Stimulated activated naive CD8-positive, alpha-beta T cell treated with anti-CD3 and anti-CD28 coated beads, Interleukin-15, amount 100 ng/mL, for 72 hours (primary cell): ENCODE measurements around the gene EBF3.

Experiments used
- ATAC-seq: fragments of 150-1000 bp; cut with Tn5 transposase; 2 replicates; pipeline ENCODE4 v1.10.0; 2021; ENCODE audit warnings: mild to moderate bottlenecking, moderate library complexity
- DNase-seq, 2 donors: peaks; one replicate each; pipeline ENCODE4 v3.0.0; 2021 to 2022
- H3K27ac Mint-ChIP-seq, 2 donors: one replicate each; pipeline ENCODE4 v1.8.0; 2022; ENCODE audit warnings: mild to moderate bottlenecking in 2 of 2, mixed read lengths in 2 of 2, moderate library complexity in 2 of 2
- H3K27me3 Mint-ChIP-seq: one replicate; pipeline ENCODE4 v1.8.0; 2022; ENCODE audit warnings: mixed read lengths
- H3K4me1 Mint-ChIP-seq: one replicate; pipeline ENCODE4 v1.8.0; 2022; ENCODE audit warnings: mild to moderate bottlenecking, mixed read lengths
- H3K4me3 Mint-ChIP-seq, 2 donors: one replicate each; pipeline ENCODE4 v1.8.0; 2022; ENCODE audit warnings: mild to moderate bottlenecking in 2 of 2, mixed read lengths in 2 of 2, moderate library complexity in 1 of 2
- H3K9me3 Mint-ChIP-seq, 2 donors: one replicate each; pipeline ENCODE4 v1.8.0; 2022; ENCODE audit warnings: mixed read lengths in 2 of 2

The EBF3 gene

DNA sequence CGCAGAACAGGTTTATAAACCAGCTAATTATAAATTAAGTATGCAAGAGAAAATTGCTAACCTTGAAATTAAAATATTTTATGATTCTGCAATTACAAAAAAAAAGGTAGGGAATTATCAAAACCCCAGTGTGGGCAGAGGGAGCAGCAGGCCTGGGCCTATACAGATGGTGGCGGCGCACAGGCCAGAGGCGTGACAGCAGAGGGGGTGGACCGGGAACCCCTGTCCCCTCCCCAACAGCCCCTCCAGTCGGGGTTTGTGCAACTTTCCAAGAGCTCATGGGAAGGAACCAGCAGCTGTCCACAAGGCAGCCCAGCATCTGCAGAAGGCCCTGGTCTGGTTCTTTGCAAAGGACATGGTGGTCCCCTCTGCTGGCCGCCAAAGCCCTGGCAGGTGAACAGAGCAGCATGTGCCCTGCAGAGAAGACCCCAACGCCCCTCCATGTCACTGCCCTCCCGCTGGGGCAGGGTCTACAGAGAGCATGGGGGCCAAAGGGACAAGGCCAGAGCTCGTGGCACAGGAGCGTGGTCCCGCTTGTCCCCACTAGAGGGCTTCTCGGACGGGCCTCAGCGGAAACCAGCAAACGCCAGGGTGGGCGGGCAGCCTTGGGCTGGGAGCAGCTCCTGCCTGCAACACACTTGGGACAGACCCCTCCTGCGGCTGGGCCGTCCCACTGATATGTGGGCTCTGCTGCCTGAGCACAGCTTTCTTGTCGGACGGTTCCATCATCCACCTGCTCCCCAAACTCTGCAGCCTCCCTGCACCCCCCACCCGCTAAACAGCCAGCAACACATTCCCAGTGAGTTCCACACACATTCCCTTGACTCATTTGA, 75.1 kb downstream of the EBF3 start:
- H3K9me3 Mint-ChIP-seq = no peaks in the 10 kb centered on the region
- no peak overlapping the region for H3K4me3 Mint-ChIP-seq
- H3K4me1 Mint-ChIP-seq = no peaks in the 10 kb centered on the region
- no peaks in the 10 kb centered on the region for H3K27me3 Mint-ChIP-seq
- peak; percentile 27 to 38 for DNase-seq
- H3K27ac Mint-ChIP-seq = no peak overlapping the region
- ATAC-seq = peak; percentile 42

GRCh38 chr10:129887986-129888783, 75.9 kb downstream of the EBF3 start:
- Mint-ChIP-seq H3K4me3 (no peak overlapping the region), H3K27me3 (no peaks in the 10 kb centered on the region), H3K4me1 (no peaks in the 10 kb centered on the region), H3K9me3 (no peaks in the 10 kb centered on the region), H3K27ac (no peak overlapping the region)
- ATAC-seq (no peak), DNase-seq (no peak)

- Mint-ChIP-seq H3K27me3 (no peaks in the 10 kb centered on the region), H3K9me3 (no peaks in the 10 kb centered on the region), H3K4me1 (no peaks in the 10 kb centered on the region), H3K4me3 (no peak overlapping the region), H3K27ac (no peak overlapping the region)
- no peak for ATAC-seq
- DNase-seq = no peak
These were observed 76.6 kb downstream of the EBF3 start for GRCh38 chr10:129887381-129887905.

GRCh38 chr10:129886263-129886662, 77.8 kb downstream of the EBF3 start:
- Mint-ChIP-seq H3K27ac (no peak overlapping the region), H3K4me1 (no peaks in the 10 kb centered on the region), H3K9me3 (no peaks in the 10 kb centered on the region), H3K27me3 (no peaks in the 10 kb centered on the region), H3K4me3 (no peak overlapping the region)
- no peak for ATAC-seq
- DNase-seq = no peak

DNA sequence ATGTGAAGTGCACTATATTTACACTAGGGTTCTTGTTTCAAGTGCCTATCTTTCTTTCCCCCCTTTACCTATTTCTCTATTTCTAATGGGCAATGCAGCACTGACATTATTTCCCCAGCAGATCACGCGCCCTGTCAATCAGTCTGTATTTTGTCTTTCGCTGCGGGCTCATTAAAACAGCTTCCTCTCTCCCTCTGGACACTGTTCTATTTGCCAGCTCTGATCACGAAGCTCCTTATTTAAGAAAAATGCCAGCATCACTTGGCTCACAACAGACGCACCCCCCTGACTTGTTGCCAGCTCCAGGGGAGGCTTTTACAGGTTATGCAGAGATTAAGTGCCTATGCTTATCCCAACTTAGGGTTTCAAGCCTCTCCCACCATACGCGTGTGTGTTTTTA, 78.5 kb downstream of the EBF3 start:
- no peaks in the 10 kb centered on the region for H3K4me1 Mint-ChIP-seq
- DNase-seq (no peak), ATAC-seq (no peak)
- no peak overlapping the region for H3K27ac Mint-ChIP-seq
- no peak overlapping the region for H3K4me3 Mint-ChIP-seq
- H3K9me3 Mint-ChIP-seq = no peaks in the 10 kb centered on the region
- no peaks in the 10 kb centered on the region for H3K27me3 Mint-ChIP-seq

- no peak for ATAC-seq
- Mint-ChIP-seq H3K27me3 (no peaks in the 10 kb centered on the region), H3K4me3 (no peak overlapping the region), H3K9me3 (no peaks in the 10 kb centered on the region), H3K27ac (no peak overlapping the region), H3K4me1 (no peaks in the 10 kb centered on the region)
- no peak for DNase-seq
These were observed 79.5 kb downstream of the EBF3 start for GRCh38 chr10:129884398-129885078.

- no peak for DNase-seq
These were observed 80.3 kb downstream of the EBF3 start for GRCh38 chr10:129883626-129884397.

DNA sequence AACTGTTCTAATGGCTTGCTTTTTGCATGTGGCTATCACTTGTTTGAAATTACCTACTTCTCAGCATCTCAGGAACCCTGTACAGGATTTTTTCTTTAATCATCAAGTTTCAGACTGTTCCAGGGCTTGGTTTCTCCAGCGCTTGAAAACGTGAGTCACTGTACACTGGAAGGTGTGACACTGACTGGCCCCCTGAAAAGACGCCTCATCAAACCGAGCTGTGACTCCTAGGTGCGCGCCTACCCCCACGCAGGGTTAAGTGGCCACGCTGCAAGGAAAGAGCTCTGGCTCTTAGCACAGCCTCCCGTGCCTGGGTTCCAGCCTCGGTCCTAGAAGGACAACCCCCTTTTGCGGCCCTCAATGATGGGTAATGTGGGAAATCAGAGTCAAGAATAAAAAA, 81.0 kb downstream of the EBF3 start:
- no peak overlapping the region for H3K4me3 Mint-ChIP-seq
- no peaks in the 10 kb centered on the region for H3K27me3 Mint-ChIP-seq
- no peaks in the 10 kb centered on the region for H3K4me1 Mint-ChIP-seq
- DNase-seq (no peak), ATAC-seq (no peak)
- no peaks in the 10 kb centered on the region for H3K9me3 Mint-ChIP-seq
- H3K27ac Mint-ChIP-seq = no peak overlapping the region

More at GRCh38 chr10:129883626-129884397, 80.3 kb downstream of the EBF3 start:
- Mint-ChIP-seq H3K4me1 (no peaks in the 10 kb centered on the region), H3K9me3 (no peaks in the 10 kb centered on the region), H3K27me3 (no peaks in the 10 kb centered on the region), H3K27ac (no peak overlapping the region), H3K4me3 (no peak overlapping the region)
- ATAC-seq = no peak

- H3K4me1 Mint-ChIP-seq = no peaks in the 10 kb centered on the region
- no peak overlapping the region for H3K27ac Mint-ChIP-seq
- H3K4me3 Mint-ChIP-seq = no peak overlapping the region
- H3K27me3 Mint-ChIP-seq = no peaks in the 10 kb centered on the region
- H3K9me3 Mint-ChIP-seq = no peaks in the 10 kb centered on the region
- ATAC-seq = no peak
- no peak for DNase-seq
These were observed 81.6 kb downstream of the EBF3 start for GRCh38 chr10:129882291-129883010.

- H3K4me1 Mint-ChIP-seq = no peaks in the 10 kb centered on the region
- no peaks in the 10 kb centered on the region for H3K9me3 Mint-ChIP-seq
- H3K27me3 Mint-ChIP-seq = no peaks in the 10 kb centered on the region
- no peak for DNase-seq
- no peak overlapping the region for H3K4me3 Mint-ChIP-seq
- H3K27ac Mint-ChIP-seq = no peak overlapping the region
- no peak for ATAC-seq
These were observed 82.4 kb downstream of the EBF3 start for GRCh38 chr10:129881641-129882040.

DNA sequence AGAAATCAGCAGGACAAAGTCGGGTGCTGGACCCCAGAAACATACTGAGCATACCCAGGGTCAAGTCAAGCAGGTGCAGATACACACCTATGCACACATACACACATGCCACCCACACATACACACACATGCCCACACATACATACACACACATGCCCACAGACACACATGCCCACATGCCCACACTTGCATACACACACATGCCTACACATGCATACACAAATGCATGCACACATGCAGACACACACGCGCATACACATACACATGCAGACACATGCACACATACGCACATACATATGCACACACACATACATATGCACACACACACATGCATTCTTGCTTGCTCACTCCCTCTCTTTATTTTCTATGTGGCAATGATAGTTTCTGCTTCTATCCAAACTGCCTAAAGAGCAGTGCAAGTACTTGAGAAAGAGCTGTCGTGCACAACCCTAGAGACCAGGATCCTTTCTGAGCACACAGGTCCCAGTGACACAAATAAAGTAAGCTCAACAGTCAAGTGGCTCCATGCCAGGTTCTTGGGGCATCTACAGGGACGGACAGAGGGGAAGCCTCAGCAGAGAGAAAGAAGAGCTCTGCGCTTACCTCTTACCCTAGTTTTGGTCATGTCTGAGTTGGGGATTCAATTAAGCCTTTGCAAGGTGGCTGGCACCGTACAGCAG, 83.7 kb downstream of the EBF3 start:
- Mint-ChIP-seq H3K27ac (no peak overlapping the region), H3K4me1 (no peaks in the 10 kb centered on the region), H3K27me3 (peaks cover 5% of the 10 kb centered on the region), H3K4me3 (no peak overlapping the region), H3K9me3 (no peaks in the 10 kb centered on the region)
- no peak for ATAC-seq
- no peak for DNase-seq

DNA sequence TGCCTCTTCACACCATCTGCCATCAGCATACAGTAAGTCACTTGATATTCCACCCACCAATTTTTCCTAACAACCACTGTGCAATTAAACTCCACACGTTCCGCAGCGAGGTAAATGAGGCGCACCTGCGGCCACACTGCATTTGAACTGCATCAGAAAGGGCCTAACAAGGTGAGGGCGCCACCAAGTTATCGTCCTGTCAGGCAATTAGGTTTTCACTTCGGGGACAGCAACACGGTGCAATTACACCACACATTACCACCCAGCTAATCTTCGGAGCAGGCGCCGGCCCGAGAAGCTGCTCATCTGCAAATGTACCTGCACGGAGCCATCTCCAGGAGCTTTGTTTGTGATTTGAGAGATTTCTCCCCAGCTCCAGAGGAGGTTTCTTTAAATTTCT, 84.4 kb downstream of the EBF3 start:
- peaks cover 6% of the 10 kb centered on the region for H3K27me3 Mint-ChIP-seq
- no peak for DNase-seq
- no peaks in the 10 kb centered on the region for H3K4me1 Mint-ChIP-seq
- ATAC-seq = no peak
- no peak overlapping the region for H3K4me3 Mint-ChIP-seq
- no peaks in the 10 kb centered on the region for H3K9me3 Mint-ChIP-seq
- no peak overlapping the region for H3K27ac Mint-ChIP-seq

DNA sequence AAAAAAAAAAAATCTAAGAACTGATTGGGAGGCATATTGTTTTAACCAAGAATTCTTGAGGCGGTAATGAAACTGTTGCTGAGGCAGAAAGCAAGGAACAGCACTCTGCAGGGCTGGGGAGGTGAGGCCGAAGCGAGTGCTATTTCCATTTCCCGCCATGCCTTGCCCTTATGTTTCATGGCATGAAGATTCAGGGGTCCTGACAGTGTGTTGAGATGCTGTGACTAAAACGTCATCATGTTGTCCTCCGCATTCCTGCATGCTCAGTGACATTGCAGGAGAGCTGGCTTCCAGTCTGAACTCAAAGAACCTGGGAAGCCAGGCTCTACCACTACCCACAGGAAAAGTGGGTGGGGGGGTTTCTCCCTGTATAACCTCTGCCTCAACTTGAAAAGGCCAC, 85.2 kb downstream of the EBF3 start:
- peaks cover 6% of the 10 kb centered on the region for H3K27me3 Mint-ChIP-seq
- DNase-seq = no peak
- no peak for ATAC-seq
- no peak overlapping the region for H3K4me3 Mint-ChIP-seq
- no peak overlapping the region for H3K27ac Mint-ChIP-seq
- no peaks in the 10 kb centered on the region for H3K9me3 Mint-ChIP-seq
- H3K4me1 Mint-ChIP-seq = no peaks in the 10 kb centered on the region

- no peaks in the 10 kb centered on the region for H3K9me3 Mint-ChIP-seq
- no peaks in the 10 kb centered on the region for H3K4me1 Mint-ChIP-seq
- no peak overlapping the region for H3K4me3 Mint-ChIP-seq
- peak; percentile 30 to 39 for DNase-seq
- peaks cover 6% of the 10 kb centered on the region for H3K27me3 Mint-ChIP-seq
- no peak for ATAC-seq
- no peak overlapping the region for H3K27ac Mint-ChIP-seq
These were observed 86.2 kb downstream of the EBF3 start for GRCh38 chr10:129877773-129878371.
